NT2/D1 (cell line): ENCODE data around the gene ABL1.

ENCODE experiments used
- DNase-seq: peaks from one replicate; pipeline ENCODE4 v3.0.0-alpha.2; 2011; ENCODE audit warnings: low read depth, low spot score
- H3K27me3 ChIP-seq: 2 replicates; pipeline ENCODE4 v1.6.0; 2011; ENCODE audit warnings: mild to moderate bottlenecking; ENCODE audit not compliant: insufficient read length, insufficient read depth
- H3K36me3 ChIP-seq: 2 replicates; pipeline ENCODE4 v1.6.1; 2011; ENCODE audit warnings: mild to moderate bottlenecking, low read length, mixed read lengths; ENCODE audit not compliant: insufficient read depth, insufficient read length
- H3K4me1 ChIP-seq: 2 replicates; pipeline ENCODE4 v1.5.1; 2011; ENCODE audit not compliant: insufficient read depth, insufficient read length
- H3K4me3 ChIP-seq: 2 replicates; pipeline ENCODE4 v1.5.1; 2011; ENCODE audit warnings: low read depth; ENCODE audit not compliant: insufficient read length
- H3K9ac ChIP-seq: 2 replicates; pipeline ENCODE4 v1.6.0; 2011; ENCODE audit warnings: low read depth; ENCODE audit not compliant: insufficient read length
- H3K9me3 ChIP-seq: 2 replicates; pipeline ENCODE4 v1.5.1; 2011; ENCODE audit warnings: mild to moderate bottlenecking, low read length; ENCODE audit not compliant: insufficient read depth
- SUZ12 ChIP-seq: IDR thresholded peaks from 2 replicates; pipeline ENCODE4 v1.6.1; 2011; ENCODE audit not compliant: insufficient read length, insufficient read depth; ENCODE audit errors: extremely low read depth
- YY1 ChIP-seq: IDR thresholded peaks from 2 replicates; pipeline ENCODE4 v1.6.1; 2011; ENCODE audit not compliant: insufficient read length, insufficient read depth
- ZNF274 ChIP-seq: IDR thresholded peaks from 2 replicates; pipeline ENCODE4 v1.6.1; 2011; ENCODE audit warnings: mild to moderate bottlenecking, low read depth, low read length

Gene ABL1

DNA sequence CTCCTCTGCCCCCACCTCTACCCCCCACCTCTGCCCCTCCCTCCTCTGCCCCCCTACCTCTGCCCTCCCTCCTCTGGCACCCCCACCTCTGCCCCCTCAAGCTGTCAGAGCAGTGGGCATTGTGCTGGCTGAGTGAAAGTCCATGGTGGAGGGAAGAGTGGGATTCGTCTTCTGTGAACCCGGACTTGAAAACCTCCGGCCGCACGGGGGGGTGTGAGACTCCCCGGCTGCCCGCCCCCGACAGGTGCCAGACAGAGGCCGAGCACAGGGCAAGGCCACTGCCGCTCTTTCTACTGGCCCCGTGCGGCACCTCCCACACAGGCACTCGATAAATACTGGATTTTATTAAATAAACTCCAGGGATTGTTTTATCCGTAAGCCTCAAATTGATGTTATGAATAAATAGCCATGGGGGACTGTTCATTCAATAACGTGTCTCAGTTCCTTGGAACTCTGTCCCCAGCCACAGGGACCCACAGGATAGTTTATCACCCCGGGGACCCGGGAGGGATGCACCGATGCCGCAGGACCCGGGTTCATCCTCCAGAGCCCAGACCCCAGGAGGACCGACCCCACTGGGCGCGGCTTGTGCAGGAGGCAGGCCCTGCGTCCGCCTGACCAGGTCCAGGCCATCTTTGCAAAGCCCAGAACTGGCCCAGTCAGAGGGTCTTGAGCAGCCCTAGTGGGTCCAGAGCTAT is 64.1 kb downstream of the ABL1 start:
- Histone ChIP-seq H3K9me3 (no peaks in the 10 kb centered on the region), H3K4me1 (peaks cover 6% of the 10 kb centered on the region), H3K4me3 (no peak overlapping the region), H3K27me3 (no peaks in the 10 kb centered on the region), H3K36me3 (peaks cover 3% of the 10 kb centered on the region), H3K9ac (no peak overlapping the region)
- TF ChIP-seq SUZ12 (no peak), YY1 (no peak), ZNF274 (no peak)
- DNase-seq = no peak

DNA sequence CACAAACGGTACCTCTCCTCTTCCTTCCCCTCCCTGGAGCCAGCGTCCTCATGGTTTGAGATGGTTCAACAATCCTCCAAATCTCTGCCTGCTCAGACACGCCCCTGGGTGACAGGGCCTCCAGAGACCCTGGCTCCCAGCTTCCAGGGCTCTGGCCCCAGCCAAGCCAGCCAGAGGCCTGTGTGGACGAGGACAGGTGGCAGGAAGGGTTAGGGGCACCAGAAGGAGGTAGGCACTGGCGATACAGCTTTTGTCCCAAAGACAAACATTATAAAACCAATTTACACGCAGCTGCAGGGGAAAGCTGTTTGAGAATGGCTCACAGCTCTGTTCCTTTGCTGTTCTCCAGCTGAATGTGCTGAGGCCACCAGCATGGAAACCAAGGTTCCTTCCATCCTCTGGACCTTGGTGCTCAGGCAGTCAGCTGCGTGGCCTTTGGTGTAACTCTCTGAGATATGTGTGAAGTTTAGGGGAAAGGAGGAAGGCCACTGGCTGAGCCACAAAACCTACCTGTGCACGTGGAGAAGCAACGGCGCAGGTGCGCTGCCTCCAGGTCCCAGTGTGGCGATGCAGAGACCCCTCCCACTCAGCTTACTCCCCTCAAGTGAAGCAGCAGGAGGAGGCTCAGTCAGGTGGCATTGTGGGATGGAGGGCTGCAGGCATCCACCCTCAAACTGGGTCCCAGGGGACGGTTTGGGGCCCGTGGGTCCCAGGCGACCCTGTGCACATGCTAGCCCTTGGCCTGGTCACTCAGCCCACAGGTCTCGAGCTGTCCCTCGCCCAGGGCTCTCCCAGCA is 65.8 kb downstream of the ABL1 start:
- DNase-seq = no peak
- no peaks in the 10 kb centered on the region for H3K9me3 ChIP-seq
- no peak overlapping the region for H3K9ac ChIP-seq

DNA sequence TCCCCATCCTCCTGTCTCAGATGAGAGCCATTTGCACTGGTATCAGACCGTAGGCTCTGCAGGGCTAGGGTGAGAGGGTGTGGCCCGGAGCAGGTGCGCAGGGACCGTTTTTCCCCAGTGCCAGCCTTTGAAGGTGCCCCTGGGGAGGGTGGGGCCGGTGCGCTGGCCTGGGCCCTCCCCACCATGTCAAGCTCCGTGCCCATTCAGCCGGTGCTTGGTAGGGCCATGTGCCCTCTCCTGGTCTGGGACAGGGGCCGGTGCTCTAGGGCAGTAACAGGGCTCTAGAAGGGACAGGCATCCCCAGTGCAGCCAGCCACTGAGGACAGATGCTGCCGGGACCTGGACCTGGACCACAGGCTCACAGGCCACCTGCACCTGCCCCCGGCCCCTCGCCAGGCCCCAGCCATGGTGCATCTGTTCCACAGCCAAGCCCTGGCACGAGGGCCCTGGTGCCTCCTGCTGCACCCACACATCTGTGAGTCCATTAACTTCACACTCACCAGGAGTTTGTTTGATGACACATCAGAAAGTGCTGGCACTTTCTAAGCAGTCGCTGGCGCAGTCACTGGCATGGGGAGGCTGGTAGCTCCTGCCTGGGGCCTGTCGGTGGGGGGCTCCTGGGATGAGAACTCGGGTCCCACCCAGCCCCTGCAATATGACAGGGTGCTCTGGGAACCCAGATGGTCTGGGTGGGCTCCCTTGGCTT is 66.6 kb downstream of the ABL1 start:
- Histone ChIP-seq H3K9me3 (no peaks in the 10 kb centered on the region), H3K36me3 (no peaks in the 10 kb centered on the region), H3K4me3 (no peak overlapping the region), H3K9ac (no peak overlapping the region), H3K27me3 (no peaks in the 10 kb centered on the region), H3K4me1 (peaks cover 4% of the 10 kb centered on the region)
- DNase-seq = no peak
- TF ChIP-seq YY1 (no peak), ZNF274 (no peak), SUZ12 (no peak)

More for the DNA sequence above, 65.8 kb downstream of the ABL1 start:
- no peak overlapping the region for H3K4me3 ChIP-seq
- H3K27me3 ChIP-seq = no peaks in the 10 kb centered on the region
- no peaks in the 10 kb centered on the region for H3K36me3 ChIP-seq
- peaks cover 1% of the 10 kb centered on the region for H3K4me1 ChIP-seq
- no peak for TF ChIP-seq SUZ12
- no peak for TF ChIP-seq ZNF274
- TF ChIP-seq YY1 = no peak

DNA sequence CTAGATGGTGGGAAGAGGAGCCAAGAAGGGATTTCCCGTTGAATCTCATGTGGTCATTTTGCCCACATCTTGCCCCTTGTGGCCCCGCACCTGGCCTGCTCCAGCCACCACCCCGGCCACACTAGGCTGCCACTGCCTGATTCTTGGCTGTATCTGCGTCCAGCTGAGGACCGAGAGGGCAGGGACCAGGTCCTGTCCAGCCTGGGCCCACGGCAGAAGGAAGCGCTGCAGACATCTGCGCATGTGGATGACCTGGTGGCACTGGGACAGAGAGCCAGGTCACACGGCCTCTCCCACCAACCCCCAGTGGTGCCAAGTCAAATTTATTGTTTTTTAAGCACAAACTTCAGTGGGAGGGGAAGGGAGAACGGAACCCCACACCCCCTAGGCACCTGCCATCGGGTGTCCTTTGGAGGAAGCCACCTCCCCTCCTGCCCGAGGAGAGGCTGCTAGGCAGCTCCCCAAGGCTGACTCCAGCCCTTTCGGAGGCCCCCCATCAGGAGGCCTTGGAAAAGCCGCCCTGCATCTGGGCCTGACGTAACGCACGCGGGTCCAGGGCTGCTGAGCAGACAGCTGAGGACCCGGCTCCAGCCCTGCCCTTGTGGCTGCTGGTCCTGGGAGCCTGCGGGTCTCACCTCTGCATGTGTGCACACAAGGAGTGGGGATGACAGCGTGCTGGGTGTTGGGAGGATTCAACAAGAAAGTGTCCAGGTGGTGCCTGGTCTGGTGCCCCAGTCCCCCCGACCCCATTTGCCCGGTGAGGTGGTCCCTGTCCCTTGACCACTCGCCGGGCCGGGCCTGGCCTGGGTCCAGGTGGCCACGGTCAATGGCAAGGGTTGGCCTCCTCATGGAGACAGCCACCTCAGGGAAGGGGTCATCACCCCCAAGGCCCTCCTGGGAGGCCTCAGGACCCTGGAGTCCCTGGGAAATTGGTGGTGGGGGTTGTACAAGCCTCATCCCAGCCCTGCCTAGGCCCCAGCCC is 67.4 kb downstream of the ABL1 start:
- TF ChIP-seq SUZ12 (no peak), ZNF274 (no peak), YY1 (no peak)
- Histone ChIP-seq H3K9ac (no peak overlapping the region), H3K27me3 (no peaks in the 10 kb centered on the region)

DNA sequence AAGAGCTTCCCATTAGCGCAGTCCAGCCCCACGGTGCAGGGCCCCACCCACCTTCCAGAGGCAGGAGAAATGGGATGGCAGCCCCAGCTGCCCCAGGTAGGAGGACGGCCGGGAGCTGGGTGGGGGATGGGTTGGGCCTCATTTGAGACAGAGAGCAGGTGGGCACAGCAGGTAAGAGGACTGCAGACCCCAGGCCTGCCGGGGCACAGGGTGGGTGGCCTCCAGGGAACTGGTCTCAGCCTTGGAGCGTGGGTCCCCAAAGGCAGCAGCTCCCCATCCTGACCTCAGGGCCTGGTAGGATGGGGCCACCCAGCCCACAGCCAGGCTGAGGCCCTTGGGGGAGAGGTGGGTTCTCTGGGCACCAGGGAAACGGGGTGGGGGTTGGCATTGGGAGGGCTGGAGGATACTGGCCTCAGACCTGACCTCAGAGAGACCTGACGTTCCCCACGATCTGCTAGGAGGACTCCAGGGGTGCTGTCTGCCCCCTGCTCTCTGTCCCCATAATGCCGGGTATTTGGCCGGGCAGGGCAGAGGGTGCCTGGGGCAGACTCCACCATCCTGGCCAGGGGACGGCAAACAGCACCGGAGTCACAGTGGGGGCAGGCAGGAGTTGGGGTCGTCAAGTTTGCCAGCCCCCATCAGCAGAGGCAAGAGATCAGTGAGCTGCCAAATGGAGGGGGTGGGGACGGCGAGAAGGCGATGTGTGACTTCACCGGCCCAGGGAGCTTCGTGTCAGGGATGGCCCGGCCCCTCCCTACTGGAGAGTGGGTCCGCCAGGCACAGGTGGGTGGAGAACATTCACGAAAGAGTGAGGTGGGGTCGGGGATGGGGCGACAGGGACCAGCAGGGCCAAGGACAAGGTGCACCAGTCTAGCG is 68.4 kb downstream of the ABL1 start:
- Histone ChIP-seq H3K36me3 (no peaks in the 10 kb centered on the region), H3K4me1 (peaks cover 8% of the 10 kb centered on the region), H3K9me3 (no peaks in the 10 kb centered on the region), H3K27me3 (no peaks in the 10 kb centered on the region), H3K4me3 (no peak overlapping the region), H3K9ac (no peak overlapping the region)
- no peak for TF ChIP-seq ZNF274
- no peak for TF ChIP-seq YY1
- no peak for TF ChIP-seq SUZ12
- no peak for DNase-seq

More for the DNA sequence above, 67.4 kb downstream of the ABL1 start:
- no peak for DNase-seq
- H3K9me3 ChIP-seq = no peaks in the 10 kb centered on the region
- peaks cover 4% of the 10 kb centered on the region for H3K4me1 ChIP-seq
- H3K36me3 ChIP-seq = no peaks in the 10 kb centered on the region
- H3K4me3 ChIP-seq = no peak overlapping the region

DNA sequence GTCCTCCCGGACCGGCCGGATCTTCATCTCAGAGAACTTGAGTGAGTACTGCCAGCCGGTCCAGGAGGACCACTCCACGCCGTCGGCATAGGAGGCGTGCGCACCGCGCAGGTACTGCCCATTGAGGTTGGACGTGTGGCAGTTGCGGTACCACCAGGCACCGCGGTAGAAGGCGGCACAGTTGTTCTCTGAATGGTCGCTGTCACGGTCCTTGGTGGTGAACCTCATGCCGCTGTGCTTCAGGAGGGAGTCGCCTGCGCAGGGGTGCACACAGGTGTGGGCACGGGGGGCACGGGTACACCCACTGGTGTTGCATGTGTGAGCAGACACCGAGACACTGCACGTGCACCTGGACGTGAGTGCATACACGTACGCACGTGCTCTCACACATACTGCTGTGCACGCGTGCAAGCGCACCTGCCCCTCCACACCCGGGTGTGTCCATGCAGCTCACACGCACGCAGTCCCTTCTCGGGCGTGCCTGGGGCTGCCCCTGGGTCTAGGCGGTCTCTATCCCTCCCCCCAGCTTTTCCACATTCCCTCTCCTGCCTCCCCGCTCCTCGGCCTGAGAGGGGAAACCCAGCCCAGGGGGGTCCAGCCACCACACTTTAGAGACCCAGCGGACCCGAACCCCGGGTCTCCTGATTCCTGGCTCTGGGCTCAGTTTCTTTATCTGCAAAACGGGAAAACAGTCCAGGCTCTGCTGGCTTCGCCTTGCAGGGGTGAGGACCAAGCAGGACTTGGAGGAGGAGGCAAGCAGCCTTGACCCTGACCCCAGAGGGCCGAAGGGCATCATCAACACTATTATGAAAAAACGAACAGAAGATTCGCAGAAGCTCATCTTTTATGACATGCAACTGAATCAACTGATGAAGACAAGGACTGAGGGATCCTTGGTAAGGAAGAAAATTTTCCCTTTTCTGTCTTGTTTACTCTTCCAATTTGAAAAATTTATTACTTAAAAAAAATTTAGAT is 69.3 kb downstream of the ABL1 start:
- H3K4me3 ChIP-seq = no peak overlapping the region
- no peak for DNase-seq
- no peaks in the 10 kb centered on the region for H3K9me3 ChIP-seq
- H3K36me3 ChIP-seq = no peaks in the 10 kb centered on the region
- peaks cover 11% of the 10 kb centered on the region for H3K4me1 ChIP-seq
- H3K9ac ChIP-seq = no peak overlapping the region
- TF ChIP-seq SUZ12 (no peak), ZNF274 (no peak), YY1 (no peak)
- no peaks in the 10 kb centered on the region for H3K27me3 ChIP-seq
